ENCODE results near the gene FSTL4. TPM values are rescaled to one million over a fixed set of nuclear protein-coding genes. Genes with fewer than 3 reads are reported as not detected.
"Not testable (repeated sequence)": the region's sequence is repeated elsewhere in the genome, so short reads cannot be mapped to it uniquely, and the experiment has no call there.

The FSTL4 gene
- total RNA-seq, 4 donors from 2014 or later = 0.41 TPM; not detected in 3

DNA sequence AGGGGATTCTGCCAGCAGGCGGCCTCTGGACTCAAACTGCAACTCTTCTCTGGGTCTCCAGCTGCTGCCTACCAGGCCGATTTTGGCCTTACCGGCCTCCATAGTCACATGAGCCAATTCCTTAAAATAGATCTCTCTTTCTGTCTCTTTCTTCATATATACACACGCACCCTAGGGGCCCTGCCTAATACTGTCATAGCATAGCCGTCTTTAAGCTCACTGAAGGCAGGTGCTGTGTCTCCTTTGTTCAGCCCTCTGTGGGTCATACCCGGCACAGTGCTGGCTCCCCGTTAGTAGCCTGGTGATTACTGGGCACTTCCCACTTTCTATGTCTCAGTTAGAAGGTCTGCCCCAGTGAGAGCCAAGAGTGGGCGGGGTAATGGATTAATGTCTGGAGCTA is 419.6 kb downstream of the FSTL4 start:
- H3K4me3 ChIP-seq = no peak overlapping the region
- intact Hi-C loops (cut with DNase I; ENCODE audit: low total_unique reads) = no loop called here
- no peaks in the 10 kb centered on the region for H3K36me3 ChIP-seq
- no peaks in the 10 kb centered on the region for H3K9me3 ChIP-seq
- no peak for DNase-seq
- no peaks in the 10 kb centered on the region for H3K27me3 ChIP-seq
- no peak for TF ChIP-seq POLR2A (IDR thresholded peaks at IDR 0.05)
- TF ChIP-seq, protein P1, sequence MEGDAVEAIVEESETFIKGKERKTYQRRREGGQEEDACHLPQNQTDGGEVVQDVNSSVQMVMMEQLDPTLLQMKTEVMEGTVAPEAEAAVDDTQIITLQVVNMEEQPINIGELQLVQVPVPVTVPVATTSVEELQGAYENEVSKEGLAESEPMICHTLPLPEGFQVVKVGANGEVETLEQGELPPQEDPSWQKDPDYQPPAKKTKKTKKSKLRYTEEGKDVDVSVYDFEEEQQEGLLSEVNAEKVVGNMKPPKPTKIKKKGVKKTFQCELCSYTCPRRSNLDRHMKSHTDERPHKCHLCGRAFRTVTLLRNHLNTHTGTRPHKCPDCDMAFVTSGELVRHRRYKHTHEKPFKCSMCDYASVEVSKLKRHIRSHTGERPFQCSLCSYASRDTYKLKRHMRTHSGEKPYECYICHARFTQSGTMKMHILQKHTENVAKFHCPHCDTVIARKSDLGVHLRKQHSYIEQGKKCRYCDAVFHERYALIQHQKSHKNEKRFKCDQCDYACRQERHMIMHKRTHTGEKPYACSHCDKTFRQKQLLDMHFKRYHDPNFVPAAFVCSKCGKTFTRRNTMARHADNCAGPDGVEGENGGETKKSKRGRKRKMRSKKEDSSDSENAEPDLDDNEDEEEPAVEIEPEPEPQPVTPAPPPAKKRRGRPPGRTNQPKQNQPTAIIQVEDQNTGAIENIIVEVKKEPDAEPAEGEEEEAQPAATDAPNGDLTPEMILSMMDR (IDR thresholded peaks at IDR 0.05) = no peak
- no peaks in the 10 kb centered on the region for H3K4me1 ChIP-seq
- no peak overlapping the region for H3K27ac ChIP-seq

DNA sequence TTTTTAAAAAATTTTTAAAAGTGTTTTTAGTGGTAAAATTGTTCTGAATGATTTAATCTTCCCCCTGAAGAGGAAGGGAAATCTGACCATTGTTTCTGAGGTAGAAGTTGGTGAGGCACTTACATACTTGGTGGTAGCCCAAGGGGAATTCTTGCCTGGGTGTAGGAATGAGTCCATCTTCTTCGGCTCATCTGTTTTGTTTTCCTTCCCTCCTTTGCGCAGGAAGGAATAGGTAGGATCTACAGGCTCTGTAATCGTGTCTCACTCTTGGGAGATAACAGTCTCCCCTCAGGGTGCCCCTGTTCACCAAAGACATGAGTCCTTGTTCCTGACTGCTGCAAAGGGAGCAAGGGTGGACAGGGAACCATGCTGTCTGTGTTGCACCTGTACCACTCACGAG is 422.5 kb downstream of the FSTL4 start:
- H3K9me3 ChIP-seq = no peaks in the 10 kb centered on the region
- no peak overlapping the region for H3K27ac ChIP-seq
- H3K4me3 ChIP-seq = no peak overlapping the region
- H3K27me3 ChIP-seq = no peaks in the 10 kb centered on the region
- H3K36me3 ChIP-seq = no peaks in the 10 kb centered on the region
- DNase-seq = no peak
- intact Hi-C loops (cut with DNase I; ENCODE audit: low total_unique reads) = no loop called here
- H3K4me1 ChIP-seq = no peaks in the 10 kb centered on the region
- TF ChIP-seq, protein P1 (IDR thresholded peaks at IDR 0.05) = no peak
- TF ChIP-seq POLR2A (IDR thresholded peaks at IDR 0.05) = no peak

DNA sequence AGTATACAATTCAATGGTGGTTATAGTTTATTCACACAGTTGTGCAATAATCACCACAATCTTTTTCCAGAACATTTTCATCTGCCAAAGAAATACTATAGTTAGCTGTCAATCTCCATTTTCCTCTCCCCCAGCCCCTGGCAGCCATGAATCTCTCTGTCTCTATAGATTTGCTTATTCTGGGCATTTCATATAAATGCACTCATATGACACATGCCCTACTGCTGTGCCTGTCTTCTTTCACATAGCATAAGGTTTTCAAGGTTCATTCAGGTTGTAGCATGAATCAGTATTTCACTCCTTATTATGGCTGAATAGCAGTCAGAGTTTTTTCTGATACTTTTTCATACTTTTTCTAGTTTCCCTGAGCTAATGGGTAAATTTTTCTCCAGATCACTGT is 432.9 kb downstream of the FSTL4 start:
- TF ChIP-seq, protein P1 (IDR thresholded peaks at IDR 0.05) = no peak
- no peak for TF ChIP-seq POLR2A (IDR thresholded peaks at IDR 0.05)
- no peak for DNase-seq
- Histone ChIP-seq H3K9me3 (no peaks in the 10 kb centered on the region), H3K4me1 (no peaks in the 10 kb centered on the region), H3K4me3 (no peak overlapping the region), H3K27ac (no peak overlapping the region), H3K27me3 (no peaks in the 10 kb centered on the region), H3K36me3 (no peaks in the 10 kb centered on the region)
- intact Hi-C loops (cut with DNase I; ENCODE audit: low total_unique reads) = no loop called here

DNA sequence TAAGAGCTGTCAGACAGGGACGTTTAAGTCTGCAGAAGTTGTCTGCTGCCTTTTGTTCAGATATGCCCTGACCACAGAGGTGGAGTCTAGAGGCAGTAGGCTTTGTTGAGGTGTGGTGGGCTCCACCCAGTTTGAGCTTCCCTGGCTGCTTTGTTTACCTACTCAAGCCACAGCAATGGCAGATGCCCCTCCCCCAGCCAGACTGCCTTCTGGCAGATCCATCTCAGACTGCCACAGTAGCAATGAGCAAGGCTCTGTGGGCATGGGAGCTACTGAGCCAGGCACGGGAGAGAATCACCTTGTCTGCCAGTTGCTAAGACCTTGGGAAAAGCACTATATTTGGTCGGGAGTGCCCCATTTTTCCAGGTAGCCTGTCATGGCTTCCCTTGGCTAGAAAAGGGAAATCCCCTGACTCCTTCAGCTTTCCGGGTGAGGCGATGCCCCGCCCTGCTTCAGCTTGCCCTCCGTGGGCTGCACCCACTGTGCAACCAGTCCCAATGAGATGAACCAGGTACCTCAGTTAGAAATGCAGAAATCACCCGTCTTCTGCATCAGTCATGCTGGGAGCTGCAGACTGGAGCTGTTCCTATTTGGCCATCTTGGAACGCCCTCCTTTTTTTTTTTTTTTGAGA is 441.5 kb downstream of the FSTL4 start:
- H3K36me3 ChIP-seq; H3K9me3 ChIP-seq; H3K27ac ChIP-seq; H3K4me3 ChIP-seq; intact Hi-C loops (cut with DNase I; ENCODE audit: low total_unique reads); DNase-seq; H3K27me3 ChIP-seq; H3K4me1 ChIP-seq: not testable (repeated sequence)

DNA sequence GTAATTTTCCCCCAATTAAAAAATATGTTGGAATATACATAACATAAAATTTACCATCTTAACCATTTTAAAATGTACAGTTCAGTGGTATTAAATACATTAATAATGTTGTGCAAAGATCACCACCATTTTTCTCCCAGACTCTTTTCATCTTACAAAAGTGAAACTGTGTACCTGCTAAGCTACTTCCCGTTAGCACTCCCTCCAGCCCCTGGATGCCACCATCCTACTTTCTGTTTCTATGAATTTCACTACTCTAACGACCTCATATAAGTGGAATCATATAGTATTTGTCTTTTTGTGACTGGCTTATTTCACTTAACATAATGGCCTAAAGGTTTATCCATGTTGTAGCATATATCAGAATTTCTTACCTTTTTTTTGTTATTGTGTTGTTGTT is 447.6 kb downstream of the FSTL4 start:
- no peak overlapping the region for H3K4me3 ChIP-seq
- H3K4me1 ChIP-seq = no peaks in the 10 kb centered on the region
- H3K27ac ChIP-seq = no peak overlapping the region
- TF ChIP-seq POLR2A (IDR thresholded peaks at IDR 0.05) = no peak
- TF ChIP-seq, protein P1 (IDR thresholded peaks at IDR 0.05) = no peak
- H3K9me3 ChIP-seq = no peaks in the 10 kb centered on the region
- intact Hi-C loops (cut with DNase I; ENCODE audit: low total_unique reads) = no loop called here
- no peaks in the 10 kb centered on the region for H3K27me3 ChIP-seq
- H3K36me3 ChIP-seq = no peaks in the 10 kb centered on the region
- DNase-seq = no peak

DNA sequence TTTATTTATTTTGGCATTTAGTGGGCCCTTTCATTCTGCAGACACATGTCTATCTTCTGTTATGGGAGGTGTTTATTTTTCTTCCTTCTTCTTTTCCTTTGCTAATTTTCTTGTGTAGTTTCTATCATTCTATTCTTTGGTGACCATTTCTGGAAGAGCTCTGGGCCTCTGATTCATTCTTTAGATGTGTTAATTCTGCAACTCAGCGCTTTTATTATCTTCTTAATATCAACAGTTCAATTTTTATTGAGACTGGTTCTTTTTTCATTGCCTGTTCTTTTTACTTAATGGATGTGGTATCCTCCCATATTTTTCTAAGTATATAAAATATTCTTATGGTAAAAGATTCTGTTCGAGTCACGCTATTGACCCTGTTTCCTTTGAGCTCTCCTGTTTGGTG is 448.5 kb downstream of the FSTL4 start:
- TF ChIP-seq, protein P1 (IDR thresholded peaks at IDR 0.05) = no peak
- no peak for TF ChIP-seq POLR2A (IDR thresholded peaks at IDR 0.05)
- intact Hi-C loops (cut with DNase I; ENCODE audit: low total_unique reads) = no loop called here
- H3K27me3 ChIP-seq = no peaks in the 10 kb centered on the region

More for the DNA sequence above, 448.5 kb downstream of the FSTL4 start:
- no peak for DNase-seq
- no peak overlapping the region for H3K27ac ChIP-seq
- H3K9me3 ChIP-seq = no peaks in the 10 kb centered on the region
- H3K4me3 ChIP-seq = no peak overlapping the region
- no peaks in the 10 kb centered on the region for H3K4me1 ChIP-seq
- no peaks in the 10 kb centered on the region for H3K36me3 ChIP-seq

Measured in uterus (tissue), 4 donors.